GM23338 (cell line): ENCODE data around the gene UFSP1.

ENCODE experiments used
- REST ChIP-seq: IDR thresholded peaks from one replicate; pipeline ENCODE4 v1.6.1; 2018; ENCODE audit warnings: antibody characterized with exemption; ENCODE audit not compliant: unreplicated experiment
- TF ChIP-seq, protein P1 (sequence below), 2 experiments: fragments of 200-600 bp in 1 of 2; sonication (generic) in 1 of 2; conservative IDR thresholded peaks; 2 replicates each; pipeline versions ENCODE4 v1.5.1 to v1.6.1; 2016 to 2017; ENCODE audit warnings: antibody characterized with exemption in 2 of 2, low read depth in 2 of 2, mild to moderate bottlenecking in 2 of 2, moderate library complexity in 1 of 2

- TF ChIP-seq, protein P1, sequence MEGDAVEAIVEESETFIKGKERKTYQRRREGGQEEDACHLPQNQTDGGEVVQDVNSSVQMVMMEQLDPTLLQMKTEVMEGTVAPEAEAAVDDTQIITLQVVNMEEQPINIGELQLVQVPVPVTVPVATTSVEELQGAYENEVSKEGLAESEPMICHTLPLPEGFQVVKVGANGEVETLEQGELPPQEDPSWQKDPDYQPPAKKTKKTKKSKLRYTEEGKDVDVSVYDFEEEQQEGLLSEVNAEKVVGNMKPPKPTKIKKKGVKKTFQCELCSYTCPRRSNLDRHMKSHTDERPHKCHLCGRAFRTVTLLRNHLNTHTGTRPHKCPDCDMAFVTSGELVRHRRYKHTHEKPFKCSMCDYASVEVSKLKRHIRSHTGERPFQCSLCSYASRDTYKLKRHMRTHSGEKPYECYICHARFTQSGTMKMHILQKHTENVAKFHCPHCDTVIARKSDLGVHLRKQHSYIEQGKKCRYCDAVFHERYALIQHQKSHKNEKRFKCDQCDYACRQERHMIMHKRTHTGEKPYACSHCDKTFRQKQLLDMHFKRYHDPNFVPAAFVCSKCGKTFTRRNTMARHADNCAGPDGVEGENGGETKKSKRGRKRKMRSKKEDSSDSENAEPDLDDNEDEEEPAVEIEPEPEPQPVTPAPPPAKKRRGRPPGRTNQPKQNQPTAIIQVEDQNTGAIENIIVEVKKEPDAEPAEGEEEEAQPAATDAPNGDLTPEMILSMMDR (conservative IDR thresholded peaks at IDR 0.05; ENCODE audit: low read depth in 2 of 2), result no peak
- TF ChIP-seq REST, result no peak
Observed at GRCh38 chr7:100863406-100863950, 26.0 kb downstream of the UFSP1 start.
